Epidermal melanocyte (primary cell): Measurements from ENCODE around the gene OR9K2.
"Not testable (repeated sequence)": the region's sequence is repeated elsewhere in the genome, so short reads cannot be mapped to it uniquely, and the experiment has no call there.

ENCODE experiments used
- DNase-seq: peaks from one replicate; pipeline ENCODE4 v3.0.0; 2011; ENCODE audit warnings: low spot score; ENCODE audit not compliant: insufficient read length

The OR9K2 gene, protein sequence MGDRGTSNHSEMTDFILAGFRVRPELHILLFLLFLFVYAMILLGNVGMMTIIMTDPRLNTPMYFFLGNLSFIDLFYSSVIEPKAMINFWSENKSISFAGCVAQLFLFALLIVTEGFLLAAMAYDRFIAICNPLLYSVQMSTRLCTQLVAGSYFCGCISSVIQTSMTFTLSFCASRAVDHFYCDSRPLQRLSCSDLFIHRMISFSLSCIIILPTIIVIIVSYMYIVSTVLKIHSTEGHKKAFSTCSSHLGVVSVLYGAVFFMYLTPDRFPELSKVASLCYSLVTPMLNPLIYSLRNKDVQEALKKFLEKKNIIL

DNA sequence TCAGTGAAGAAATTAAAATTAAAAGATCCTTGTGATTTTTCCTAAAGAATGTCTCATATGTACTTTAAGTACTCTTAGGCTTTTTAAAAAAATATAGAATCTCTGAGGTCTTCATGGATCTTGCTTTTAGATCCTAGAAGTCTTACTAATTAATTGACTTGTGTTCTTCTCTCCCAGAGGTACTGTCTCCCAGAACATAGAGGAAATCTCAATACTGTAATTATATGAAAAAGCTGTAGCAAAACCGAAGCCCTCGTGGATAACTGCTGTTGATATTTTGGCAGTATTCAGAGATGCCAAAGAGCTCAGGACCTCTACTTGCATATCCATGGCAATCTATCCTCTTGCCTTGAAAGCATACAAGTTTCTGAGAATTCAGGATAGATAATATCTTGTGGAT lies at the start of gene OR9K2:
Gene OR9K2 (plus strand): TSS at position 301 of the 400 bp plus-strand sequence. CDS start 3,429 bp downstream, outside the sequence.
- no peak for DNase-seq

DNA sequence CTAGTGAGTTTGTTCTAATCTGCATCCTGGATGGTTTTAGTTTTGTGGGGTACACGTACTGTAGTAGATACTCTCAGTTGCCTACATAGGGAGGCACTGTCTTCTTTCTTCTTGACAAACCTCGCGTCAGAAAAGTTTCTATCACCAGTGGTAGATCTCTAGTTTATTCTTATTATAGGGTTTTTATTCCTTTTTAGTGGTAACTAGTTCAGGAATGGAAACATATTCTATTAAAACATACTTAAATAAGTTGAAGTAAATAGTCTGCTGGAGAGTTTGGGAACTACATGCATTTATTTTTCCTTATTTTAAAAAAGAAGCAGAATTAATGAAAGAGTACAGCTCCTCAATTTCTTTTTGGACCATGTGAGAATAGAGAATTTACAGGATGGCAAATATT lies 33.6 kb upstream of the OR9K2 start:
- no peak for DNase-seq

DNA sequence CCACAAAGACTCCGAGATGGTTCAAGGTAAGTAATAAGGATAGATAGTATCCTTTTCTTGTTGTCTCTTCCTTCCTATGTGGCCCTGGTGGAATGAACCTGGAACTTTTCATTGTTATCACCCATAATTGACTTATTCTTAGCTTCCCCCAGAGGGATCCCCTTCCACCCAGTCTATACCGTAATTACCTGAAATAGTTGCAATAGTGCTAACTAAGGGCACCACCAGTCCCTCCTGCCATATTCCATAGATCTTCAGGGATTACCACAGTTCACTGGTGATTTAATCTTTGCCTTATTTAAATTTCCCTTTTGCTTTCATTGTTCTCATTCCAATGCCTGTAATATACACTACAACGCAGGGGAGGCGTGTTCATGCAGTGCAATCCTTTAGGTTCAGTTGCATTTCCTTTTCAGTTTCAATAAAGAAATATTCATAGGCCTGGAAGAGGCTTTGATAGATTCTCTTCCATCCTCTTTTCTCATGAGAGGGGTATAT lies 13.8 kb upstream of the OR9K2 start:
- DNase-seq: no peak

DNA sequence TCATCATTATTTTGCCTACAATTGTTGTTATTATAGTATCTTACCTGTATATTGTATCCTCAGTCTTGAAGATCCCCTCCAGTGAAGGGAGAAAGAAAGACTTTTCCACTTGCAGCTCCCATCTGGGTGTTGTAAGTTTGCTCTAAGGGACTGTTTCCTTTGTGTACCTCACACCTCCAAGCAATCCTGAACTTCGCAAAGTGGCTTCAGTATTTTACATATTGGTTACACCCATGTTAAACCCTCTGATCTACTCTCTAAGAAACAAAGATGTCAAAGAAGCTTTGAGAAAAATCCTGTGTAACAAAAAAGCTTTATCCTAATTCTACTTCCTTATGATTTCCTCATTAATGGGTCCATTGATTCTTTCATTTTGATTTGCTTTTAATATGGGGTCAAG lies 10.1 kb upstream of the OR9K2 start:
- DNase-seq: no peak

DNA sequence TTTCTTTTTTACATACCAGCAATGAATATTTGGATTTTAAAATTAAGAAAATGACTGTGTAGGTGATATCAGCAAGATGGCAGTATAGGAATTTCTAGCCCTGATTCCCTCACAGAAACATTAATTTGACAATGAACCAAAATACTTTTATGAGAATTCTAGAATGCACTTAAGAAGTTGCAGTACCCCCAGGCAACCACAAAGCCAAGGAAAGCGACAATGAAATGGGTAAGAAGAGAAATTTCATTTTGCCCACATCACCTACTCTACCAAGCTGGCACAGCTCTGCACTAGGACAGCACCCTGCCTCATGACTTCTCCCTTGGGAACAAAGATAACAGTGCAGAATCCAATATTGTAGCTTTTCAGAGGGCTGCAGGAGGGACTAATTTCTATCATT lies 6.6 kb downstream of the OR9K2 start:
- no peak for DNase-seq

DNA sequence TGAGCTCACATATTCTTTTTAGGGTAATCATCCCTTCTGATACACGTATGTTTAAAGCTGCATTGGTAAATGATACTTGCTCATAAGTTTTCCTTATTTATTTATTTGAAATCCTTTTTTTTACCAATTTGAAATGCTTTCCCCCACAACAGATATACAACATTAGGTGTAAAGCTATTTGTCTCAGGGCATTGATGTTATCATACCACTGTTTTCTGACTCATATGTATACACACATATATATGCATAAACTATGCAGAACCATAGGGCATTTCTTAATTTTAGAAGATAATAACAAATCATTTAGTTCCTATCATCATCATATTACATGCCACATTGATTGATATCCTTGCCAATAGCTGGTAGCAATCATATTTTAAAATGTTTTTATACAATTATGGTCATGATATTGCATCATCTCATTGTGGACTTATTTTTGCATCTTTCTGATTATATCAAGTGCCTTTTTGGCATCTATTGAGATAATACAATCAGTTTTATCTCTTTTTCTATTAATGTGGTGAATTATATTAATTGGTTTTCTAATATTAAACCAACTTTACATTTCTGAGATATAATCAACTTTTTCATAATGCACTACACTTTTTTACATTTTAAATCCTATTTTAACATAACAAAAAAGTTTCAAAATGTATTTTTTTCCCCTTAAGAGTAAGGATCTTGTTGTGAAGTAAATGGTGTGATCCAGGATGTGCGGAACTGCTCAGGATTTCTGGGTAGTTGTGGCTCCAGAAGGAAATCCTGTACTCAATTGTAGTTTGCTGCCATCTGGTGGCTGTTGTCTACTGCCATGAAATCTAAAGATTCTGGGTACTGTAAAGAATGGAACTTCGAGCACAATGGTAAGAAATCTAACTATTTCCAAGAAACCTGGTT lies 16.7 kb downstream of the OR9K2 start:
- DNase-seq: peak; percentile 23

DNA sequence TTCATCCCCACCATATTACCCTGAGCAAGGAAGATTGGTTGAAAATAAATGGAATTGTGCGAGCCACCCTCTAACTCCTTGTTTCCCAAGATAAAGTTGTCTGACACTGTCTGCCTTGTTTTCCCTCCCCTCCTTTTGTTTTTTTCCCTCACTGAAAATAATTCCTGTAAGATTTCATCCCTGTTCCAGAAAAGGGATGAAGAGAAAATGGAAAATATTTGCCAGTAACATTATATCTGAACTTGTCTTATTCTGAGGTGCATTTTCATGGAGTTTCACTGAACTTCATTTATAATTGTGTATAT lies 17.3 kb downstream of the OR9K2 start:
- DNase-seq: no peak

DNA sequence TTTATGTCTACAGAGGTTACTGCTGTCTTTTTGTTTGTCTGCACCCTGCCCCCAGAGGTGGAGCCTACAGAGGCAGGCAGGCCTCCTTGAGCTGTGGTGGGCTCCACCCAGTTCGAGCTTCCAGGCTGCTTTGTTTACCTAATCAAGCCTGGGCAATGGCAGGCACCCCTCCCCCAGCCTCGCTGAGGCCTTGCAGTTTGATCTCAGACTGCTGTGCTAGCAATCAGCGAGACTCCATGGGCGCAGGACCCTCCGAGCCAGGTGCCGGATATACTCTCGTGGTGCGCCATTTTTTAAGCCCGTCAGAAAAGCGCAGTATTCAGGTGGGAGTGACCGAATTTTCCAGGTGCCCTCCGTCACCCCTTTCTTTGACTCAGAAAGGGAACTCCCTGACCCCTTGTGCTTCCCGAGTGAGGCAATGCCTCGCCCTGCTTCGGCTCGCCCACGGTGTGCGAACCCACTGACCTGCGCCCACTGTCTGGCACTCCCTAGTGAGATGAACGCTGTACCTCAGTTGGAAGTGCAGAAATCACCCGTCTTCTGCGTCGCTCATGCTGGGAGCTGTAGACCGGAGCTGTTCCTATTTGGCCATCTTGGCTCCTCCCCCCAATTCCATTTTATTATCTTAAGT lies 40.9 kb downstream of the OR9K2 start:
- DNase-seq: not testable (repeated sequence)

DNA sequence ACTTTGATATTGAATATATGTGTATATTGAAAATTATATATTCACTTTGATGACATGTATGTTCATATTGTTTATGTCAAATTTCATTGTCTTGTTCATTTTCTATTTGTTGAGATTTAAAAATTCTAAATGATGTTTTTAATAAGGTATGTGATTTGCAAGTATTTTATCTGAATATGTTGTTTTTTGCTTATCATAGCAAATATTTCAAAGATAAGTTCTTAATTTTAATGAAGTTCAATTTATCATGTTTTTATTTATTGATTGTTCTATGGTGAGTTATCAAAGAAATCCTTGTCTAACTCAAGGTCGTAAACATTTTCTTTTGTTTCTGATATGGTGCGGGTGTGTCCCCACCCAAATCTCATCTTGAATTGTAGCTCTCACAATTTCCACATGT lies 45.2 kb downstream of the OR9K2 start:
- no peak for DNase-seq

DNA sequence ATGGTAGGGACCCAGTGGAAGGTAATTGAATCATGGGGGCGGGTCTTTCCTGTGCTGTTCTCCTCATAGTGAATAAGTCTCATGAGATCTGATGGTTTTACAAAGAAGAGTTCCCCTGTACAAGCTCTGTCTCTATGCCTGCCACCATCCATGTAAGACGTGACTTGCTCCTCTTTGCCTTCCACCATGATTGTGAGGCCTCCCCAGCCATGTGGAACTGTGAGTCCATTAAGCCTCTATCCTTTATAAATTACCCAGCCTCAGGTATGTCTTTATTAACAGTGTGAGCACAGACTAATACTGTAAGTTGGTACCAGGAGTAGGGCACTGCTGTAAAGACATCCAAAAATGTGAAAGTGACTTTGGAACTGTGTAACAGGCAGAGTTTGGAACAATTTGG lies 45.6 kb downstream of the OR9K2 start:
- DNase-seq: not testable (repeated sequence)

DNA sequence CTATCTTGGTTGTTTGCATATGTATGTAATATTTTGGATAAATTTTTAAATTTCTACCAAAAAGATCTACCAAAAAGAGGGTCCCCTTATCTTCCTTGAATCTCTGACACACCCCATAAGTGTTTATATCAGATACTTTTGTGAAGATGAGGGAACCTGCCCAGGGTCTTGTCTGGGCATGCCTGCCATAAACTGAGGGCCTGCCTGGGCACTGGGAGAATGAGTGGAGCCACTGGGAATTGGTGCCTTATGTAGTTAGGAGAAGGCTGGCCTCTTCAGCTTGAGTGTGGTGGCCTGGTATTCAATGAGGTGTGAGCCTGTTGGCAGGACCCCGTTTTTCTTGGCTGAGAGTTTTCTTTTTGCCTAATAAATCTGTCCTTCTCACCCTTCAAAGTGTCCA lies 46.5 kb downstream of the OR9K2 start:
- no peak for DNase-seq

DNA sequence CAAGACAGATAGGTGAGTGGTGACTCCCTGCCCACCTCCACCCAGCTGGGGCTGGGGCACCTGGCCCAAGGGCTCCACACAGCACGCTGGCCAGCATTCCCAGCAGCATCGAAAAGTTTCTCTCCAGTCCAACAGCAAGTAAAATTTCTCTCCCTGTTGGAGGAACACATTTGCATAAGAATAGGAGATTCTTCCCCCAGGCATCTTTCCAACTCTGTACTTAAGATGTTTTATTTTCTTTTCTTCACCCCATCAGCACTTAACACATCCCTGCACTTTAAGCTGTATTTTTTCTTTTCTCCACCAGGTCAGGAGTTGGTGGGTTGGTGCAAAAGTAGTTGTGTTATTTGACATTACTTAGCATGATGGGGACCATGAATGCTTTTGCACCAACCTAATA lies 47.2 kb downstream of the OR9K2 start:
- no peak for DNase-seq
